HL-60 (cell line): Measurements from ENCODE around the gene ZSWIM3.

ENCODE experiments used
- DNase-seq, 2 experiments: peaks; one replicate each; pipeline ENCODE4 v3.0.0-alpha.2; 2010 to 2020; ENCODE audit warnings: low read depth in 1 of 2, low spot score in 1 of 2
- H3K27ac ChIP-seq: fragments of 250-450 bp; sonication (Bioruptor Pico); replicated peaks from 2 replicates; pipeline ENCODE4 v1.5.1; 2020; ENCODE audit warnings: mild to moderate bottlenecking, moderate library complexity
- H3K27me3 ChIP-seq: fragments of 250-450 bp; sonication (Bioruptor Pico); 2 replicates; pipeline ENCODE4 v1.5.1; 2021; ENCODE audit warnings: mild to moderate bottlenecking, moderate library complexity; ENCODE audit not compliant: insufficient read depth, poor library complexity, severe bottlenecking
- H3K4me3 ChIP-seq: replicated peaks from 2 replicates; pipeline ENCODE4 v1.5.1; 2011; ENCODE audit warnings: mild to moderate bottlenecking, control low read depth, low read length; ENCODE audit not compliant: insufficient read depth
- CTCF ChIP-seq: IDR thresholded peaks from one replicate; pipeline ENCODE4 v1.5.1; 2011; ENCODE audit warnings: low read length, control low read depth, inconsistent platforms; ENCODE audit not compliant: insufficient read depth
- GABPA ChIP-seq: IDR thresholded peaks from 2 replicates; pipeline ENCODE4 v1.6.1; 2012; ENCODE audit warnings: low read depth
- POLR2AphosphoS5 ChIP-seq: IDR thresholded peaks from 2 replicates; pipeline ENCODE4 v1.6.1; 2012; ENCODE audit warnings: low read depth
- REST ChIP-seq: IDR thresholded peaks from 2 replicates; pipeline ENCODE4 v1.6.1; 2012; ENCODE audit warnings: low read depth; ENCODE audit not compliant: insufficient replicate concordance
- SPI1 ChIP-seq: IDR thresholded peaks from 2 replicates; pipeline ENCODE4 v1.6.1; 2012; ENCODE audit warnings: low read depth, mild to moderate bottlenecking, borderline replicate concordance

ZSWIM3 gene

GRCh38 chr20:45832619-45833018, 24.8 kb upstream of the ZSWIM3 start:
- no peak overlapping the region for H3K4me3 ChIP-seq
- DNase-seq, result no peak
- H3K27me3 ChIP-seq, result no peaks in the 10 kb centered on the region
- H3K27ac ChIP-seq, result no peak overlapping the region
- TF ChIP-seq SPI1 (no peak), CTCF (no peak), GABPA (no peak), REST (no peak), POLR2AphosphoS5 (no peak)

- TF ChIP-seq REST, result no peak
- TF ChIP-seq CTCF, result no peak
- TF ChIP-seq POLR2AphosphoS5, result no peak
- no peak for TF ChIP-seq GABPA
- TF ChIP-seq SPI1, result no peak
- Histone ChIP-seq H3K27me3 (no peaks in the 10 kb centered on the region), H3K27ac (peak within 1 kb of the TSS; percentile 51), H3K4me3 (peak within 1 kb of the TSS; percentile 57)
- DNase-seq, result peak; percentile 79 to 89
These were observed 24.2 kb upstream of the ZSWIM3 start, which contains the start of gene SNX21 for GRCh38 chr20:45833030-45833882. SNX21 (plus strand) TSS chr20:45833799; CDS start chr20:45833920, 121 bp downstream.

- peak overlapping the region; percentile 51 for H3K27ac ChIP-seq
- H3K4me3 ChIP-seq, result peak overlapping the region; percentile 57
- DNase-seq, result no peak
- H3K27me3 ChIP-seq, result no peaks in the 10 kb centered on the region
- no peak for TF ChIP-seq GABPA
- TF ChIP-seq SPI1, result no peak
- TF ChIP-seq CTCF, result no peak
- TF ChIP-seq REST, result no peak
- no peak for TF ChIP-seq POLR2AphosphoS5
These were observed 23.3 kb upstream of the ZSWIM3 start for GRCh38 chr20:45833883-45834796.
